NCI-H2227 treated with DMSO at 0.1 percent for 48 hours (cell line): ENCODE data around the gene SLC32A1.

ENCODE experiments used
- DNase-seq: peaks from one replicate; lab custom pipeline; 2025; lab: John Stamatoyannopoulos, UW

Gene SLC32A1

DNA sequence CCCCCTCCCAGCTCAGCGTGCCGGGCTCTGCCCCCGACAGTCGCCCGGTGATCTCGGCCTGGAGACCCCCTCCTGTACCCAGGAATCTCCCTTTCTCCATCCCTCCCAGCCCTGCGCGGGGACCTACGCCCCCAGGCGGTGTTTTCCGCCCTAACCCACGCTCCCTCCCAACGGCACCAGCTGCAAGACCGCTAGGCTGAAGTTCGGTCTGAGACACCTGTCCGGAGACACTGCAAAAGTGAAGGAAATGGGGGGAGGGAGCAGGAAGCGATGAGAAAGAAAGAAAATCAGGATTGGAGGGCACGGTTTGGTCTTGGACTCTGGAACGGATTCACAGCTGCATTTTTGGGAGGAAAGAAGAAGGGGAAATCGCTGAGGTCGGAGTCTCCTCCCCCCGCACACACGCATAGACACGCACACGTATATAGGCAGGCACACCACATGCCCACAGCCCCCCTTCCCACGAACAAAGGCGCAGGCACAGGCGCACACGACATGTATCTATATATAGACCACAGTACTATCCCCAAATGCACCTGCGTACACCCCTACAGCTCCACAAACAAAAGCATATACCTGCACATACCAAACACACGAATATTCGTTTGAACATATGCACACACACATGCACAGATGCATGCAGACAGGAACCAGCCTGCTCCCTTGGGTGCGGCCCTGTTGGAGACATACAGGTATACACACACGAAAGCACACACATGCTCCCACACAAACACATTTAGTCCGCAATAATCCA is 1.0 kb downstream of the SLC32A1 start:
- DNase-seq = peak; percentile 58

DNA sequence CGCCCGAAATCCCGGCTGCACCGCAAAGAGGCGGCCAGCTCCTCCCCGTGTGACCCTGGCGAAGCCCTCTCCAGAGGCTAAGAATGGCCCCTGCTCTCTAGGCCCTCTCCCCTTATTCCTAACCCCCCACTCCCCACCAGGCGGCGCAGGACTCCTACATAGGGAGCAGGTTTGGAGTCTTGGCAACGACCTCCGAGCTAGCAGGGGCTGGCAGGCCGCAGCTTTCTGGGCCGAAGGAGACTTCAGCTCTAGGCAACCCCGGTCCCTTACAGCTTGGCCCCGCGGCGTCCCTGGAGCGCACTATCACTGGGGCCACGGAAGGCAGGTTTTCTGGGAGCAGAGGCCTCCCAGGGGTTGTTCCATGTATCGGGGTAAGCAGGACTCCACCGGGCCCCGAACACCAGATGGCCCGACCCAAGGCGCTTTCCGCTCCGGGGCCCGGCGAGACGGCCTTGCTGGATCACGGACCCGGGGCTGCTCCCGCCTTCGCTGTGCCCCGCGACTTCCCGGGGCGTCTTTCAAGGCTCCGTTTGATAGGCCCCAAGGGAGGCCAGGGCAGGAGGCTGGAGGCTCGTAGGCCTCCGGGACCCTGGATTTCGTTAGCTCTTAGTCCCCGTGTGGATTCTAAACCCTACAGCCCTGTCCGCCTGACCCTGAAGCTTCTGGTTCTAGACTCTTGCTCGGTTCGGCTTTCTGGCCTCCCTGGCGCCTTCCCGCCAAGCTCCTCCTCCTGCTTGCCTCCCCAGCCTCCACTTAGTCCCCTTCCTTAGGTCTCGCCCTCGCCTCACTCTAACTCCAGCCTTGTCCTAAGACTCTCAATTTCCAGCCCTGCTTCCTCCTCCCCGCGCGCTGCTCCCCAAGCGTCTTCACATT is 1.9 kb downstream of the SLC32A1 start:
- DNase-seq = peak; percentile 44

DNA sequence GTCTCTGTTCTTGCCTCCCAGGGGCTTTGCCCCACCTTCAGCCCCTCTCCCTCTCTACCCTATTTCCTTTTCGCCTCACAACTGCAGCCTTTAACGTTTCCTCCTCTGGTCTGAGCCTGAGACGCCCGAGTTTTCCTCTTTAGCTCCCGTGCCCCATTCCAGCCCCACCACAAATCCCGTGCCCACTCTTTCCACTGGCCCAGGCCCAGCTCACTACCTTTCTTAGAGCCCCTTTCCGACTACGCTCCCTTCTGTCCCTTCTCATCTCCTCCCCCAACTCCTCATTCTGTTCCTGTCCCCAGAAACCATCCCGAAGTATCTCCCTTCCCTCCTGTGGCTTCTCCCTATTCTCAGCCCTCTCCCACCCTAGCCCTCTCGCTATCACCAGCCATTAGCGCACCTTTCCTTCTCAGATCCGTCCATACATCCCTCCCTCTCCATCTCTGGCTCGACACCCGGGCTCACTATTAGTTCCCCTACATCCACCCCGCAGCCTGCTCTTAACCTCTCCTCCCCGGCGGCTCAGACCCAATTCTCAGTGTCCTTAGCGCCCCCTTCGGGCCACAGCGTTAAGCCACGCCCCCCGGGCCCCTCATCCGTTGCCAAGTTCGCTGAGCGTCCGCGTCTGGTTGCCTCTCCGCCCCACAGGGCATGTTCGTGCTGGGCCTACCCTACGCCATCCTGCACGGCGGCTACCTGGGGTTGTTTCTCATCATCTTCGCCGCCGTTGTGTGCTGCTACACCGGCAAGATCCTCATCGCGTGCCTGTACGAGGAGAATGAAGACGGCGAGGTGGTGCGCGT is 2.7 kb downstream of the SLC32A1 start:
- DNase-seq = no peak

DNA sequence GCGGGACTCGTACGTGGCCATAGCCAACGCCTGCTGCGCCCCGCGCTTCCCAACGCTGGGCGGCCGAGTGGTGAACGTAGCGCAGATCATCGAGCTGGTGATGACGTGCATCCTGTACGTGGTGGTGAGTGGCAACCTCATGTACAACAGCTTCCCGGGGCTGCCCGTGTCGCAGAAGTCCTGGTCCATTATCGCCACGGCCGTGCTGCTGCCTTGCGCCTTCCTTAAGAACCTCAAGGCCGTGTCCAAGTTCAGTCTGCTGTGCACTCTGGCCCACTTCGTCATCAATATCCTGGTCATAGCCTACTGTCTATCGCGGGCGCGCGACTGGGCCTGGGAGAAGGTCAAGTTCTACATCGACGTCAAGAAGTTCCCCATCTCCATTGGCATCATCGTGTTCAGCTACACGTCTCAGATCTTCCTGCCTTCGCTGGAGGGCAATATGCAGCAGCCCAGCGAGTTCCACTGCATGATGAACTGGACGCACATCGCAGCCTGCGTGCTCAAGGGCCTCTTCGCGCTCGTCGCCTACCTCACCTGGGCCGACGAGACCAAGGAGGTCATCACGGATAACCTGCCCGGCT is 3.4 kb downstream of the SLC32A1 start:
- DNase-seq = no peak

DNA sequence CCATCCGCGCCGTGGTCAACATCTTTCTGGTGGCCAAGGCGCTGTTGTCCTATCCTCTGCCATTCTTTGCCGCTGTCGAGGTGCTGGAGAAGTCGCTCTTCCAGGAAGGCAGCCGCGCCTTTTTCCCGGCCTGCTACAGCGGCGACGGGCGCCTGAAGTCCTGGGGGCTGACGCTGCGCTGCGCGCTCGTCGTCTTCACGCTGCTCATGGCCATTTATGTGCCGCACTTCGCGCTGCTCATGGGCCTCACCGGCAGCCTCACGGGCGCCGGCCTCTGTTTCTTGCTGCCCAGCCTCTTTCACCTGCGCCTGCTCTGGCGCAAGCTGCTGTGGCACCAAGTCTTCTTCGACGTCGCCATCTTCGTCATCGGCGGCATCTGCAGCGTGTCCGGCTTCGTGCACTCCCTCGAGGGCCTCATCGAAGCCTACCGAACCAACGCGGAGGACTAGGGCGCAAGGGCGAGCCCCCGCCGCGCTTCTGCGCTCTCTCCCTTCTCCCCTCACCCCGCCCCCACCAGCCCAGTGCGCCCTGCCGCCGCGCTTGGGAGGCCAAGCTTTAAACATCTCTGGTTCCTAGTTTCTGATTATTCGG is 4.0 kb downstream of the SLC32A1 start:
- DNase-seq = no peak

DNA sequence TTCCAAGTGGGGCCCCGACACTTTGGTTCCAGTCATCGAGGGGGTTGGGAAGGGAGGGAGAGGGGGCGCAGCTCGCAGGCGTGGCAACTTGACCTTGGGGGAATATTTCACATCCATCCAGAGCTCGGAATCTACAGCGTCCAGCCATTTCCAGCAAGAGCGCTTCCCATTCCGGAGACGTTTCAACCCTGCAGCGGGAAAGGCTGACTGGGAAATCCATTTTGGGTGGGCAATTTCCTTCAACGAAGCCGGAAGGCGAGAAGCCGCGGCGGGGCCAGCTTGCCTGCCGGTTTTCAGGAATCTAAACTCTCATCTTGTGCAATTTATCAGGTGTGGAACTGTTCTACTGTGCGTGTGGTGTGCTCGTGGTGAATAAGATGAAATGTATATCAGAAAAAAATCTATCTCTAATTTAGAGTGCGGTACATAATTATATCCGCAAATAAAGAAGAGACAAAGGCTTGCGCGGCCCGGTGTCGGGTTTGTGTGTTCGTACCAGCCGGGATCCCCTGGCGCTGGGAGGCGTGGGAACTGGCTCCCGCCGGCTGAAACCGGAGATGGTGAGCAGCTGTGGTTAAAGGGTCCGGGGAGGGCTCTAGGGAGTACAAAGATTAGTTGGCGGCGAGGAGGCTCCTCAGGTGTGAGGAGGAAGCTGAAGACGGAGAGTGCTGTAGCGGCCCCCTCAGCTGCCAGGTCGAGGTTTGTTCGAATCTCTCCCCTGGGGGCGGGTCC is 4.8 kb downstream of the SLC32A1 start:
- DNase-seq = no peak

DNA sequence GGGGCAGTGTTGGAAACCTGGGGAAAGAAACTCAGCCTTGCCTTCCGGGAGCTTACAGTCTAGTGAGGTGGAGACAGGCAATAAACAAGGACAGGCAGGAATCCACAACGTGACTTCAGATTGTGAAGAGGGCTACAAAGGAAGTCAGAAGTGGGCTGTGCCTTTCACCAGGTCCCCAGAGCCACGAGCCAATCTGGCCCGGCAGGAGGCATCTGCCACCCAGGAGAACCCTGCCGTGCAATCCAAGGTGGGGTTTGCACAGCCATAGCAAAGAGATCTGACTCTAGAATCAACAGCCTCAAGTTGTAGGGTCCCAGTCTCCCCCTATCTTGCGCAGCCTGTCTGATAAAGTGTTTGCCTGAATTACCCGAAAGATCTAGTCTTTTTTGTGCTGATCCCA is 5.5 kb downstream of the SLC32A1 start:
- no peak for DNase-seq

DNA sequence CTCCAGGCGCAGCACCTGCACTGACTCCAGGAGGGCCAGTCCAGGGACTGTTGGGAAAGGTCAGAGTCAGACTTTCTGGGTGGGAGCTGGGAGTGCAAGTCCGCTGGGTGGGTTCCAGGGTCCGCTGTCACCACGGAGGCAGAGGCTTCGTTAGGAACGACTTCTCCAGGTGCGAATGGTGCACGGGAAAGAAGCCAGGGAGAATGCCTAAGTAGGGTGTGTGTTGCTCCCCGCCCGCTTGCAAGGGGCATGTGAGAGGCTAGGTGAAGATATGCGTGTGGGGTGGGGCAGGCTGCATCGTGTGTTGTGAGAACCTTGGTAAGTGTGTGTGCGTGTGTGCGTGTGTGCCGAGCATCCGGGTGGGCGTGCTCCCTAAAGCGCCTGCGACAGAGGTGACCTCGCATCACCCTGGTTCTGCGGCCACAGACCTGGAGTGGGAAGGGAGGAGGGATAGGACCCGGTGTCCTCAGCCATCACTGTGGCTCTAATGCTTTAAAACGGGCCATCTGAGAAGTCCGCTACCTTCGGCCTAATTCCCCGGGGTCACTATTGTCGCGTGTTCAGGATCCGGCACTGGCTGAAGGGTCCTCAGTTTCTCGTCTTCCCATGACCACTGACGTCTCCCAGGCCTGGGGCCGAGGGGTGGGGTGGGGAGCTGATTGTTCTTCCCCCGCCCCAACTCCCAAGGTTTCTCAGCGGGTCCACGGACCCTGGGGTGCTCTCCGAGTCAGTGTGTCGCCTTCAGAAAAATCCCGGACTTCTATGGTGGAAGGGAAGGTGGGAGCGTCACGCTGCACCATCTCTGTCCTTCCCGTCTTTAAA is 6.1 kb downstream of the SLC32A1 start:
- no peak for DNase-seq

DNA sequence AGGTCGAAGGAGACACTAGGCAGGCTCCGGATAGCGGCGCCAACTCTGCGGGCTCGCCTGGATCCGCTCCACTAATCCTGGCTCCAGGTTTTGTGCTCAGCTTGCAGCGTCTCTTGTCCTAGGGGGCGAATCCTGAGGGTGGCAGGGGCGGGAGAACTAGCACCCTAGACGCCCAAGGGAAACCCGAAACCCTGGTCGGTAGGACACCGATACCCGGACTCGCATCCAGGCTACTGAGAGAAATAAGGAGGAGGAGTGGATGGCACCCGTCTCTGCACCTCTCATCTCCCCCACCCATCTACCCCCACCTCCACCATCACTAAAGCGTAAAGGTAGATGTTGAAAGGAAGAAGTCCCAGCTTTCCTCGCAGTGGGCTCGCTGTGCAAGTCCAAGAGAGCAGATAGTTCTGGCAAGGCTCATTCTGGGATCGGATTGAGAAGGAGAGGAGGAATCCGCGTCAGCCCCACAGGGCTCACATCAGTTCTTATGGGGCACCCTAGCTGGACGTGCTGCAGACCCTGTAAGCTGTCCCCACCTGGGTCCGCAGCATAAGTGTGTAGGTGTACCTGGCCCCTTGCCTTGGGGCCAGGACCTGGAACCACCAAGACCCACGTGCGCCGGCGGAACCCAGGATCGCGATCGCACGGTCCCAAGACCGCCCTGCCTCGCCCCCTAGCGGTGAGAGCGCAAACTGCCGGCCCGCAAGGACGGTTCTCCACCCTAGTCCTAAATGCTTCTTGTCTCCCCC is 6.9 kb downstream of the SLC32A1 start:
- DNase-seq = peak; percentile 77

DNA sequence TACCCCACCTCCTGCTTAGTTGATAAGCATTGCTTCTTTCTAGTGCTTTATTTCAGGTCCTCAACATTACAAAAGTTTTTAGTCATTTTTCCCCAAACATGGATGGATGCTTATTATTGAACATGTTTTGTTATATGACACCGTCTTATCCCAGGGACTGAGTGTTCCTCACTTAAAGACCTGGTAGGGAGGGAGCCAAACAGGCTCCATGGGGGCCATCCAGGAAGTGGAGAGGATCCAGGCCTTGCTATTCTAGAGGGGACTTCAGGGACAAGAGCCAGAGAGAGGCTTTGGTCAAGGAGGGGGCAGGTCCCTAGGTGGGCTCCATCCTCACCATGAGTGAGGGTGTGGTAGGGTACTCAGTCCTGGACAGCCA is 7.4 kb downstream of the SLC32A1 start:
- no peak for DNase-seq

DNA sequence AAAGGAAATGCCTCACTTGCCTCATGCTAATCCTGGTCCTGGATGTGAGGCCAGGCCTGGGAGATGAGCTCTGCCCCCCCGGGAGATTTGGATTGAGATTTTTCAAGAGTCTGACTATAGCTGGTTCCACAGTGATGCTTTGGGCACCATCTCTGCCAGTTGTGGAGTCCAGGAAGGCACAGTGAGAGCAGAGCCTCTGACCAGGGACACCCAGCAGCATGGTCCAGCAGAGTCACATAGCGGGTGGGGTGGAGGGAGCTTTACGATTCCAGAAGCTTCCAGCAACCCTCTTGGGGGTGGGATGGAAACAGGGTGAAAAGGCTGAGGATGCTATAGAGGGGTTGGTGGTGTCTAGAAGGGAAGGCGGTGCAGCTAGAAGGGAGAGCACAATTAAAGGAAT is 8.7 kb downstream of the SLC32A1 start:
- DNase-seq = no peak

DNA sequence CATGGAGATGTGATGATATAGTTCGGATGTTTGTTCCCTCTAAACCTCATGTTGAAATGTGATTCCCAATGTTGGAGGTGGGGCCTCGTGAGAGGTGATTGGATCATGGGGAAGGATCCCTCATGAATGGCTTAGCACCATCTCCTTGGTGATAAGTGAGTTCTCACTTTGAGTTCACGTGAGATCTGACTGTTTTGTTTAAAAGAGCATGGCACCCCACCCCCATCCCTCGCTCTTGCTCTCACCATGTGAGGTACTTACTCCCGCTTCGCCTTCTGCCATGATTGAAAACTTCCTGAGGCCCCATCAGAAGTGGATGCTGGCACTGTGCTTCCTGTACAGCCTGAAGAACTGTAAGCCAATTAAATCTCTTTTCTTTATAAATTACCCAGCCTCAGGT is 10.9 kb downstream of the SLC32A1 start:
- DNase-seq = no peak

DNA sequence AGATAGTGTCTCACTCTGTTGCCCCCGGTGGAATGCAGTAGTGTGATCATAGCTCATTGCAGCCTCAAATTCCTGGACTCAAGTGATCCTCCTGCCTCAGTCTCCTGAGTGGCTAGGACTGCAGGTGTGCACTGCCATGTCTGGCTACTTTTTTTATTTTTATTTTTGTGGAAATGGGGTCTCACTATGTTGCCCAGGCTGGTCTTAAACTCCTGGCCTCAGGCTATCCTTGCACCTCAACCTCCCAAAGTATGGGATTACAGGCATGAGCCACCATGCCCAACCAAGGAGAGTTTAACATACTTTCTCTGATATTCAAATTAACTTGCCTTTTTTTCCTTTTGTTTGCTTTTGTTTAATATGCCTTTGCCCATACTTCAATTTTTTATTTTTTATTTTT is 13.6 kb downstream of the SLC32A1 start:
- no peak for DNase-seq

DNA sequence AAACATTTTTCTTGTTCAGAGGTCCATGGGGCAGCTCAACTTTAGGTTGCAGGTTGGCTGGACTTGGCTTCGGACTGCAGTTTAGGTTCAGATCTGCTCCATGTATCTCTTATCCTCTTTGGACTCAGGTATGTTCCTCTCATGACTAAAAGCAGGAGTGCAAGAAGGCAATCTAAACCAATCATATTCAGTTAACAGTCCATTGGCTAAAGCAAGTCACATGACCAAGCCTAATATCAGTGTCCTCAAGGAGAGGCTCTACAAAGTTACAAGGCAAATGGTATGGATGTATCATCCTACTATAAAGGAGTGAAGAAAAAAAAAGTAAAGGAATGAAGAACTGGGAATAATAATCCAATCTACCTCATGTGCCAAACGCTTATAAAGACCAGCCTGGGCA is 21.5 kb downstream of the SLC32A1 start:
- no peak for DNase-seq

DNA sequence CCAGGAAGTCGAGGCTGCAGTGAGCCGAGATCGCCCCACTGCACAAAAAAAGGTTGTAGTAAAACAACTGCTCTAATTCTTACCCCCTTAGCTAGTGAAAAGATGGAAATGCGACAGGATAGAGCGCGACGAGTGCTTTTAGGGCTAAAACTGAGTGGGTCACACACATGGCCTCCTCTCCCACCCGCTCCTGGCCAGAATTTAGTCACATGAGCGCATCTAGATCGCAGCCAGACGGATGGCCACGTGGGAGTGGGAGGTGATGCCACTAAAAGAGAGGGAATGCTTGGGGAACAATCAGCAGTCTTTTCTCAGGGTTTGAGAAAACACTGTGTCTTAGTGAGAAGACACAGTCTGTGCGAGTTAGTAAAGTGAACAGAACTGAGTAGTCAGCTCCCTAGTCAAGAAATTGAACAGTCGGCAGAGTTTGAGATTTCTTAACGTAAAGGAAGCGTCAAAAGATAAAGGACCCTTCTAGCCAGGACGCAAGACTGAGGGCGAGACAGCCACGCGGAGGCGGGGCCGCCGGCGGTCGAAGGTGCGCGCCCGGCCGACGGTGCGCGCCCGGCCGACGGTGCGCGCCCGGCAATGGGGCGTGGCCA is 23.3 kb downstream of the SLC32A1 start:
- DNase-seq = no peak

DNA sequence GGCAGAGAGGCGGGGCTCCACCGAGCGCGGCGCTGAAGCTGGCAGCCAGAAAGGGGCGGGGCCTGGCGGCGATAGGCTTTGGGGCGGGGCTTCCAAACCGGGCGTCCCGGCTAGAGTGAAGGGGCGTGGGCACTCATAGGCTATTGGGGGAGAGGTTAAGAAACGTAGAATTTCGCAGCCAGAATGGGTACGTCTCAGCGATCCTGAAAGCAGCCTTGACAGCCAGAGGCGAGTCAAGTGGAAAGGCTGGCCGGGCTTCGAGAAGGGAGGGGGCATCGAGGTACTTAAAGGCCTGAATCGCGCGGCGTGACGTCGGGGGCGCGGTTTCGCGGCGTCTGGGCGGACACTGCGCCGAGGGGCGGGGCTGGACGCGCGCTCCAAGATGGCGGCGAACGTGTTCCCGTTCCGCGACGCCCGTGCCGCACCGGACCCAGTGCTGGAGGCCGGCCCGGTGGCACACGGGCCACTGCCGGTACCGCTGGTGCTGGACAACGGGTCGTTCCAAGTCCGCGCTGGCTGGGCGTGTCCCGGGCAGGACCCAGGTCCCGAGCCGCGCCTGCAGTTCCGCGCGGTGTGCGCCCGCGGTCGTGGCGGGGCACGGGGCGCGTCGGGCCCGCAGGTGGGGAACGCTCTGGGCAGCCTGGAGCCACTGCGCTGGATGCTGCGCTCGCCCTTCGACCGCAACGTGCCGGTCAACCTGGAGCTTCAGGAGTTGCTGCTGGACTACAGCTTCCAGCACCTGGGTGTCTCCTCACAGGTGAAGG is 24.0 kb downstream of the SLC32A1 start, which contains the start of gene ACTR5:
Gene ACTR5 (plus strand): TSS at position 364 of the 764 bp plus-strand sequence. CDS start 19 bp downstream, at position 383.
- peak; percentile 95 for DNase-seq

DNA sequence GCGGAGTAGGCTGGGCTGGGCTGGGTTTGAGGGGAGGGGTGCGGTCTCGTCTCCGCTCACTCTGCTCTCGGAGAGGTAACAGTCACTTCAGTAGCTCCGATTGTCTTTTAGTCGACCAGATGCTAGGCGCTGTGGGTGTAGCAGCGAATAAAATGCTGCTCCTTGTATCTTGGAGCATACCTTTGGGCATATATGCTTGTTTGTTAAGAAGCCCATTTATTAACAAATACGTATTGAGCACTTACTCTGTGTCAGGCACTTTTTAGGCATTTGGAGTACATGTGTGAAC is 24.5 kb downstream of the SLC32A1 start:
- DNase-seq = peak; percentile 27

DNA sequence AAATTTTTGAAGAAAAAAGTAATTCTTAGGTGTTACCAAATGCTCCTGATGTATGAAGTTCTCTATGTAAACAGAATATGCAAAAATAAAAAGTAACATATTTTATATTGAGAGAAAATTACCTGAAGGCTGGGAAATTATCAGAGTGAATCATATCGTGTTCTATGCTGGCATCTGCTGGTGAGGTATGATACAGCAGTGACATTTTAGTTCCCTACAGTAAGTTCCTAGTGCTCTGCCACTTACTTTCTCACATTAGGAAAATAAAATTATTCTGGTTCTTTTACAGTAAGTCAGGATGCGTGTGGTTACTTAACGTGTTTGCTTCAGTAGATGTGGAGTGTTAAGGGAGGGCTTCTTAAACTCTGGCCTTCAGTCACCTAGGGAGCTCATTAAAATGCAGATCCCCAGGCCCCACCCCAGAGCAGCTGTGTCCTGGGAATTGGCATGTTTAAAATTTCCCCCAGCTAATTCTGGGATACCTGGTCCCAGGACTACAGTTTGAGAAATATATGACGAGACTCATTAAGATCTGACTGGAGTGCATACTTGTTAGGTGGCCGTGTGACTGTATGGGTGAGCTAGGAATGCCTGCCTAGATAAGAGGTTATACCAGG is 27.2 kb downstream of the SLC32A1 start:
- peak; percentile 40 for DNase-seq
